Stimulated activated CD8-positive, alpha-beta memory T cell treated with anti-CD3 and anti-CD28 coated beads, Interleukin-2, amount 100 ng/mL, for 1 hour (primary cell): Measurements from ENCODE around the gene THRAP3.

ENCODE experiments used
- DNase-seq, 2 donors: peaks; one replicate each; pipeline ENCODE4 v3.0.0-alpha.2; 2020; ENCODE audit warnings: low read depth in 2 of 2

Gene THRAP3

GRCh38 chr1:36352910-36353878 is 129.0 kb downstream of the THRAP3 start:
- DNase-seq: no peak

GRCh38 chr1:36354486-36354885 is 130.2 kb downstream of the THRAP3 start:
- DNase-seq: no peak
